Neural progenitor cell (in vitro differentiated cells): ENCODE data around the gene KLRB1.
"Not testable (repeated sequence)": the region's sequence is repeated elsewhere in the genome, so short reads cannot be mapped to it uniquely, and the experiment has no call there.

Experiments
- CTCF ChIP-seq: fragments of 200-600 bp; sonication (generic); IDR thresholded peaks from 2 replicates; pipeline ENCODE4 v1.5.1; 2017; ENCODE audit warnings: antibody characterized with exemption, mild to moderate bottlenecking
- EZH2 ChIP-seq: fragments of 200-600 bp; sonication (generic); IDR thresholded peaks from 2 replicates; pipeline ENCODE4 v1.6.1; 2017; ENCODE audit warnings: antibody characterized with exemption, mild to moderate bottlenecking, moderate library complexity
- EZH2phosphoT487 ChIP-seq: fragments of 200-600 bp; sonication (generic); IDR thresholded peaks from 2 replicates; pipeline ENCODE4 v1.6.1; 2017; ENCODE audit warnings: antibody characterized with exemption

GRCh38 chr12:9610606-9611005 is 2.9 kb upstream of the KLRB1 start:
- not testable (repeated sequence) for TF ChIP-seq CTCF, EZH2, EZH2phosphoT487
